Mammary epithelial cell (primary cell): ENCODE measurements around the gene GPHA2.

ENCODE experiments used
- CTCF ChIP-seq, 2 donors: IDR thresholded peaks in 1 of 2; conservative IDR thresholded peaks in 1 of 2; 2 replicates each; pipeline ENCODE4 v1.5.1; 2011 to 2012; ENCODE audit warnings: inconsistent platforms in 2 of 2, low read length in 2 of 2, mild to moderate bottlenecking in 2 of 2, control low read depth in 1 of 2, low read depth in 1 of 2; ENCODE audit not compliant: insufficient read depth in 1 of 2; ENCODE audit errors: extremely low read depth in 1 of 2
- EZH2 ChIP-seq: IDR thresholded peaks from 2 replicates; pipeline ENCODE4 v1.6.1; 2012; ENCODE audit warnings: low read length, inconsistent platforms, borderline replicate concordance

GRCh38 chr11:64959498-64959897, 23.8 kb upstream of the GPHA2 start:
- TF ChIP-seq CTCF (conservative IDR thresholded peaks at IDR 0.05 in 1 of 2, IDR thresholded peaks at IDR 0.05 in 1 of 2; ENCODE audit: extremely low read depth in 1 of 2, insufficient read depth in 1 of 2, low read depth in 1 of 2, low read length in 2 of 2) (no peak), EZH2 (no peak)
